CD4-positive, alpha-beta memory T cell (primary cell): Measurements from ENCODE around the gene KRT80. TPM values are rescaled to one million over a fixed set of nuclear protein-coding genes. Genes with fewer than 3 reads are reported as not detected.

Experiments used
- CTCF ChIA-PET: fragments of 350-600 bp; sonication (Branson Sonifier 250); formaldehyde crosslinking; loops from one replicate; lab custom pipeline; 2021; ENCODE audit warnings: inconsistent platforms; ENCODE audit not compliant: partially characterized antibody; lab: Charles Lee
- POLR2A ChIA-PET: fragments of 350-600 bp; sonication (Branson Sonifier 250); formaldehyde crosslinking; loops from one replicate; lab custom pipeline; 2021; ENCODE audit not compliant: partially characterized antibody; lab: Charles Lee
- DNase-seq, 5 donors: peaks; one replicate each; pipeline versions ENCODE4 v3.0.0 to v3.0.0-alpha.2; 2020 to 2022; ENCODE audit warnings: mixed read lengths in 1 of 5
- H3K27ac ChIP-seq: one replicate; pipeline ENCODE4 v1.7.0; 2013; ENCODE audit warnings: low read depth, low read length
- H3K27me3 ChIP-seq: 2 replicates; pipeline ENCODE4 v1.7.0; 2013; ENCODE audit warnings: mild to moderate bottlenecking, low read length, moderate library complexity; ENCODE audit not compliant: insufficient read depth
- H3K36me3 ChIP-seq: 2 replicates; pipeline ENCODE4 v1.7.0; 2013; ENCODE audit warnings: mild to moderate bottlenecking, low read length, moderate library complexity; ENCODE audit not compliant: insufficient read depth
- H3K4me1 ChIP-seq: 2 replicates; pipeline ENCODE4 v1.7.0; 2013; ENCODE audit warnings: mild to moderate bottlenecking, low read length, moderate library complexity; ENCODE audit not compliant: insufficient read depth
- H3K4me3 ChIP-seq, 2 donors: one replicate each; pipeline ENCODE4 v1.7.0; 2013; ENCODE audit warnings: low read length in 2 of 2, mild to moderate bottlenecking in 1 of 2
- H3K9me3 ChIP-seq, 2 donors: one replicate each; pipeline ENCODE4 v1.7.0; 2013; ENCODE audit warnings: low read length in 2 of 2, control low read depth in 1 of 2; ENCODE audit not compliant: control insufficient read depth in 1 of 2
- H3K27ac Mint-ChIP-seq, 7 donors: one replicate each; pipeline ENCODE4 v1.8.0; 2020 to 2021; ENCODE audit warnings: mixed read lengths in 7 of 7, mild to moderate bottlenecking in 6 of 7, inconsistent platforms in 3 of 7, moderate library complexity in 3 of 7
- H3K27me3 Mint-ChIP-seq, 2 donors: one replicate each; pipeline ENCODE4 v1.8.0; 2020 to 2021; ENCODE audit warnings: mixed read lengths in 2 of 2
- H3K36me3 Mint-ChIP-seq, 2 donors: one replicate each; pipeline ENCODE4 v1.8.0; 2020 to 2021; ENCODE audit warnings: mixed read lengths in 2 of 2, inconsistent platforms in 1 of 2, mild to moderate bottlenecking in 1 of 2
- H3K4me1 Mint-ChIP-seq, 4 donors: one replicate each; pipeline ENCODE4 v1.8.0; 2020 to 2021; ENCODE audit warnings: mixed read lengths in 4 of 4, mild to moderate bottlenecking in 1 of 4
- H3K4me3 Mint-ChIP-seq, 8 donors: one replicate each; pipeline ENCODE4 v1.8.0; 2020 to 2021; ENCODE audit warnings: mixed read lengths in 8 of 8, mild to moderate bottlenecking in 7 of 8, moderate library complexity in 6 of 8, inconsistent platforms in 3 of 8
- H3K9me3 Mint-ChIP-seq, 8 donors: one replicate each; pipeline ENCODE4 v1.8.0; 2020 to 2021; ENCODE audit warnings: mixed read lengths in 8 of 8, mild to moderate bottlenecking in 5 of 8, inconsistent platforms in 3 of 8, moderate library complexity in 1 of 8
- intact Hi-C: fragments of 100-400 bp; cut with micrococcal nuclease; formaldehyde crosslinking; loops from one replicate; pipeline ENCODE4 v1.15.1; 2023
- polyA plus RNA-seq, 2 donors: library from polyadenylated mRNA; unstranded; fragments of 300-500 nt; fragmentation: Illumina TruSeq; gene quantifications; one replicate each; pipeline ENCODE4 v1.2.3, GENCODE V29; 2021
- total RNA-seq, 2 experiments: library from RNA; stranded (reverse); gene quantifications; one replicate each; pipeline ENCODE4 v1.2.3, GENCODE V29; 2021

KRT80 gene
- total and polyA plus RNA-seq, 4 experiments from 2014 or later, result not detected

- H3K4me1 Mint-ChIP-seq, result peaks cover 2 to 5% (median 4%) of the 10 kb centered on the region in 4 donors
- no peaks in the 10 kb centered on the region for H3K9me3 Mint-ChIP-seq
- DNase-seq, result no peak
- no peak overlapping the region for H3K27ac Mint-ChIP-seq
- ChIA-PET POLR2A (no interaction called here), CTCF (interaction anchor here (1.1 kb wide), 1 partner anchor 146 kb away, joined by 3 read pairs; no protein-coding TSS in a partner anchor)
- H3K4me3 ChIP-seq, result no peak overlapping the region
- no peak overlapping the region for H3K27ac ChIP-seq
- no peaks in the 10 kb centered on the region for H3K27me3 Mint-ChIP-seq
- intact Hi-C loops, result no loop called here
- no peaks in the 10 kb centered on the region for H3K4me1 ChIP-seq
- H3K27me3 ChIP-seq, result no peaks in the 10 kb centered on the region
- no peak overlapping the region for H3K4me3 Mint-ChIP-seq
- H3K9me3 ChIP-seq, result no peaks in the 10 kb centered on the region
- H3K36me3 Mint-ChIP-seq, result no peaks in the 10 kb centered on the region
- H3K36me3 ChIP-seq, result no peaks in the 10 kb centered on the region
Observed at GRCh38 chr12:52181746-52182145, 10.1 kb downstream of the KRT80 start.

GRCh38 chr12:52180971-52181628 is 10.7 kb downstream of the KRT80 start:
- H3K27me3 Mint-ChIP-seq, result no peaks in the 10 kb centered on the region
- no peaks in the 10 kb centered on the region for H3K9me3 Mint-ChIP-seq
- H3K27ac ChIP-seq, result no peak overlapping the region
- intact Hi-C loops, result no loop called here
- DNase-seq, result no peak
- CTCF ChIA-PET, result interaction anchor here (1.1 kb wide), 1 partner anchor 146 kb away, joined by 3 read pairs; no protein-coding TSS in a partner anchor
- no peaks in the 10 kb centered on the region for H3K36me3 Mint-ChIP-seq
- no peaks in the 10 kb centered on the region for H3K9me3 ChIP-seq
- no peak overlapping the region for H3K27ac Mint-ChIP-seq
- no peaks in the 10 kb centered on the region for H3K27me3 ChIP-seq
- POLR2A ChIA-PET, result no interaction called here
- H3K4me1 Mint-ChIP-seq, result peaks cover 1 to 5% (median 3%) of the 10 kb centered on the region in 4 donors
- H3K4me1 ChIP-seq, result no peaks in the 10 kb centered on the region
- H3K4me3 Mint-ChIP-seq, result peak overlapping the region in 1 of 8 donors; percentile 36
- H3K36me3 ChIP-seq, result no peaks in the 10 kb centered on the region
- H3K4me3 ChIP-seq, result no peak overlapping the region

GRCh38 chr12:52179396-52179973 is 12.3 kb downstream of the KRT80 start:
- Mint-ChIP-seq H3K4me1 (peaks cover 0 to under 1% (median 0%) of the 10 kb centered on the region in 4 donors), H3K27me3 (no peaks in the 10 kb centered on the region), H3K27ac (no peak overlapping the region), H3K4me3 (no peak overlapping the region), H3K36me3 (no peaks in the 10 kb centered on the region), H3K9me3 (no peaks in the 10 kb centered on the region)
- no peaks in the 10 kb centered on the region for H3K27me3 ChIP-seq
- POLR2A ChIA-PET, result no interaction called here
- no peak for DNase-seq
- no peaks in the 10 kb centered on the region for H3K9me3 ChIP-seq
- no peak overlapping the region for H3K4me3 ChIP-seq
- intact Hi-C loops, result no loop called here
- H3K36me3 ChIP-seq, result no peaks in the 10 kb centered on the region
- CTCF ChIA-PET, result no interaction called here
- H3K27ac ChIP-seq, result no peak overlapping the region
- no peaks in the 10 kb centered on the region for H3K4me1 ChIP-seq

GRCh38 chr12:52178984-52179383 is 12.8 kb downstream of the KRT80 start:
- Histone ChIP-seq H3K36me3 (no peaks in the 10 kb centered on the region), H3K4me1 (no peaks in the 10 kb centered on the region), H3K9me3 (no peaks in the 10 kb centered on the region), H3K27me3 (no peaks in the 10 kb centered on the region), H3K27ac (no peak overlapping the region), H3K4me3 (no peak overlapping the region)
- ChIA-PET POLR2A (no interaction called here), CTCF (no interaction called here)
- no peaks in the 10 kb centered on the region for H3K36me3 Mint-ChIP-seq
- H3K27me3 Mint-ChIP-seq, result no peaks in the 10 kb centered on the region
- no peak overlapping the region for H3K27ac Mint-ChIP-seq
- H3K4me1 Mint-ChIP-seq, result no peaks in the 10 kb centered on the region
- intact Hi-C loops, result no loop called here
- no peak for DNase-seq
- H3K4me3 Mint-ChIP-seq, result no peak overlapping the region
- no peaks in the 10 kb centered on the region for H3K9me3 Mint-ChIP-seq

GRCh38 chr12:52178443-52178842 is 13.4 kb downstream of the KRT80 start:
- H3K36me3 ChIP-seq, result no peaks in the 10 kb centered on the region
- CTCF ChIA-PET, result no interaction called here
- H3K36me3 Mint-ChIP-seq, result no peaks in the 10 kb centered on the region
- no peaks in the 10 kb centered on the region for H3K9me3 Mint-ChIP-seq
- no peaks in the 10 kb centered on the region for H3K9me3 ChIP-seq
- no peak overlapping the region for H3K27ac Mint-ChIP-seq
- H3K4me3 Mint-ChIP-seq, result no peak overlapping the region
- no peaks in the 10 kb centered on the region for H3K27me3 ChIP-seq
- POLR2A ChIA-PET, result no interaction called here
- H3K4me1 Mint-ChIP-seq, result no peaks in the 10 kb centered on the region
- no peaks in the 10 kb centered on the region for H3K4me1 ChIP-seq
- H3K4me3 ChIP-seq, result no peak overlapping the region
- no peak overlapping the region for H3K27ac ChIP-seq
- H3K27me3 Mint-ChIP-seq, result no peaks in the 10 kb centered on the region
- DNase-seq, result no peak
- intact Hi-C loops, result no loop called here

GRCh38 chr12:52175371-52176350 is 16.2 kb downstream of the KRT80 start:
- H3K27ac Mint-ChIP-seq, result peak overlapping the region in 1 of 7 donors; percentile 23
- Histone ChIP-seq H3K4me3 (no peak overlapping the region), H3K36me3 (no peaks in the 10 kb centered on the region), H3K27ac (no peak overlapping the region), H3K4me1 (no peaks in the 10 kb centered on the region), H3K9me3 (no peaks in the 10 kb centered on the region), H3K27me3 (no peaks in the 10 kb centered on the region)
- ChIA-PET CTCF (no interaction called here), POLR2A (no interaction called here)
- DNase-seq, result no peak
- no peaks in the 10 kb centered on the region for H3K27me3 Mint-ChIP-seq
- no peaks in the 10 kb centered on the region for H3K36me3 Mint-ChIP-seq
- no peak overlapping the region for H3K4me3 Mint-ChIP-seq
- peaks cover 0 to 2% (median 0%) of the 10 kb centered on the region in 8 donors for H3K9me3 Mint-ChIP-seq
- intact Hi-C loops, result no loop called here
- H3K4me1 Mint-ChIP-seq, result no peaks in the 10 kb centered on the region

GRCh38 chr12:52173526-52173925 is 18.3 kb downstream of the KRT80 start:
- H3K9me3 Mint-ChIP-seq, result peaks cover 0 to 2% (median 0%) of the 10 kb centered on the region in 8 donors
- H3K4me1 ChIP-seq, result no peaks in the 10 kb centered on the region
- no peaks in the 10 kb centered on the region for H3K4me1 Mint-ChIP-seq

More at GRCh38 chr12:52173526-52173925, 18.3 kb downstream of the KRT80 start:
- no peak for DNase-seq
- no peaks in the 10 kb centered on the region for H3K27me3 Mint-ChIP-seq
- Histone ChIP-seq H3K27ac (no peak overlapping the region), H3K27me3 (no peaks in the 10 kb centered on the region), H3K4me3 (no peak overlapping the region), H3K9me3 (no peaks in the 10 kb centered on the region), H3K36me3 (no peaks in the 10 kb centered on the region)
- H3K36me3 Mint-ChIP-seq, result no peaks in the 10 kb centered on the region
- ChIA-PET CTCF (interaction anchor here (1.1 kb wide), 1 partner anchor 104 kb away, joined by 3 read pairs; no protein-coding TSS in a partner anchor), POLR2A (no interaction called here)
- intact Hi-C loops, result no loop called here
- no peak overlapping the region for H3K27ac Mint-ChIP-seq
- no peak overlapping the region for H3K4me3 Mint-ChIP-seq
